VCaP (cell line): Measurements from ENCODE around the gene TMEM87B.
"Not testable (repeated sequence)": the region's sequence is repeated elsewhere in the genome, so short reads cannot be mapped to it uniquely, and the experiment has no call there.

ENCODE experiments used
- H3K27ac ChIP-seq: fragments of 450-650 bp; 2 replicates; pipeline ENCODE4 v1.5.1; 2017
- TF ChIP-seq, protein P1 (sequence below): fragments of 450-650 bp; conservative IDR thresholded peaks from 2 replicates; pipeline ENCODE4 v1.5.1; 2017; ENCODE audit warnings: mild to moderate bottlenecking, moderate library complexity

The TMEM87B gene

DNA sequence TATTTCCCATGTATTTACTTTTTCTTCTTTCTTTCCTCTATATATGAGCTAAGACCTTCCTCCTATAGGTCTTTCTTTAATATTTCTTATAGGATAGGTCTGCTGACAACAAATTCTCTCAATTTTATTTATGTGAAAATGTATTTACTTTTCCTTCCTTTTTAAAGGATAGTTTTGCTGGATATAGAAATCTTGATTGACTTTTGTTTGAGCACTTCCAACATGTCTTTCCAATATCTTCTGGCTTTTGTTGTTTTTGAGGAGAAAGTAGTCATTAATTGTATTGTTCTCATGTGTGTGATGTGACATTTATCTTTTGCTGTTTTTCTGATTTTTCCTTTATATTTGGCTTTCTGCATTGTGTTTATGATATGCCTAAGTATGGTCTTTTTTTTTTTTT, 54.2 kb downstream of the TMEM87B start:
- H3K27ac ChIP-seq = no peak overlapping the region
- TF ChIP-seq, protein P1, sequence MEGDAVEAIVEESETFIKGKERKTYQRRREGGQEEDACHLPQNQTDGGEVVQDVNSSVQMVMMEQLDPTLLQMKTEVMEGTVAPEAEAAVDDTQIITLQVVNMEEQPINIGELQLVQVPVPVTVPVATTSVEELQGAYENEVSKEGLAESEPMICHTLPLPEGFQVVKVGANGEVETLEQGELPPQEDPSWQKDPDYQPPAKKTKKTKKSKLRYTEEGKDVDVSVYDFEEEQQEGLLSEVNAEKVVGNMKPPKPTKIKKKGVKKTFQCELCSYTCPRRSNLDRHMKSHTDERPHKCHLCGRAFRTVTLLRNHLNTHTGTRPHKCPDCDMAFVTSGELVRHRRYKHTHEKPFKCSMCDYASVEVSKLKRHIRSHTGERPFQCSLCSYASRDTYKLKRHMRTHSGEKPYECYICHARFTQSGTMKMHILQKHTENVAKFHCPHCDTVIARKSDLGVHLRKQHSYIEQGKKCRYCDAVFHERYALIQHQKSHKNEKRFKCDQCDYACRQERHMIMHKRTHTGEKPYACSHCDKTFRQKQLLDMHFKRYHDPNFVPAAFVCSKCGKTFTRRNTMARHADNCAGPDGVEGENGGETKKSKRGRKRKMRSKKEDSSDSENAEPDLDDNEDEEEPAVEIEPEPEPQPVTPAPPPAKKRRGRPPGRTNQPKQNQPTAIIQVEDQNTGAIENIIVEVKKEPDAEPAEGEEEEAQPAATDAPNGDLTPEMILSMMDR = no peak

DNA sequence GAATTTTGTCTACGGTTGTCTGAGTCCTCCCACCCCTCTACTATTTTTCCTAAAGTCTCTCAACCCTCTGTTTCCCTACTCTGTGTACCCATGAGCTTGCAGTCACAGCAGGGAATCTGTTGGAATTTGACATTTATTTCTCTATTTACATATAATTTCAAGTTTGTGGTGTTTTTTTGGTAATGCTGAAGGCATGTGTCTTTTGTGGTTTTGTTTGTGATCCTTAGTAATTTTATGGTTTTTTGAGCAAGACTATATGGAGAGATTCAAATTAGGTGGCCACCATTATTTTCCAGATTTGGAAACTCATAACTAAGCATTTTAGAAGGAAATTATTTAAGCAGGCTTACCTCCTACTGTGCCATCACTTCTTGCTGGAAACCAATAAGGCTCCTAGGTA, 55.9 kb downstream of the TMEM87B start:
- H3K27ac ChIP-seq = no peak overlapping the region
- TF ChIP-seq, protein P1 = no peak

DNA sequence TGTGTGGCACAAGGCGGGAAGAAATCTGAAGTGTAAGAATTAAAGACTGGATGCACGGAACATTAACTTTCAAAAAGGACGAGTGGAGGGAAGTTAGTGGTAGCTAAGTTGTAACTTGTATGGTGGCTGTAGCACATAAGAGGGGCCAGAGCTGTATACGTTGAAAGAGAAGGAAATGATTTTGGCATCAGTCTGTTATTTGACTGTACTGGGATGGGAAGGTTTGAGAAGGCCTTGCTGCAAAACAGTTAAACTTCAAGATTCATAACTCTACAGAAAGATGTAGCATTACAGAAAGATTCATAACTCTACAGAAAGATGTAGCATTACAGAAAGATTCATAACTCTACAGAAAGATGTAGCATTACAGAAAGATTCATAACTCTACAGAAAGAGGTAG, 58.3 kb downstream of the TMEM87B start:
- H3K27ac ChIP-seq = not testable (repeated sequence)

DNA sequence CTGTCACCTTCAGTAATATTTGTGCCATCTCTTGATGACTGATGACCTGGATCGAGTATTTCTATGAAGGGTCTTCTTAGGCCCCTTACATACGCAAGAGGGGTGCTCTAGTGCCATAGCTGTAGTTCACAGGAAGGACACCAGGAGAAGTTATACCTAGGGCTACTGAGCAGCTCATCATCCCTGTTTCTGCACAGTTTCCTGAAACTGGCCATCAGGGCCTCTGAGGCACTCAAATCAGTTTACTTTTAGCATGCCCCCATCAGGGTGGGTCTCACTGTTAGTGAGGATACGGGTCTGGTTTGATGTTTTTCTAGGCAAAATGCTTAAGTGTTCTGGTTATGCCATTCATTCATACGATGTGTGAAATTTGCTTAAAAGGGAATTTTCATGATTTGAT, 63.1 kb downstream of the TMEM87B start:
- TF ChIP-seq, protein P1 = no peak
- H3K27ac ChIP-seq = no peak overlapping the region

DNA sequence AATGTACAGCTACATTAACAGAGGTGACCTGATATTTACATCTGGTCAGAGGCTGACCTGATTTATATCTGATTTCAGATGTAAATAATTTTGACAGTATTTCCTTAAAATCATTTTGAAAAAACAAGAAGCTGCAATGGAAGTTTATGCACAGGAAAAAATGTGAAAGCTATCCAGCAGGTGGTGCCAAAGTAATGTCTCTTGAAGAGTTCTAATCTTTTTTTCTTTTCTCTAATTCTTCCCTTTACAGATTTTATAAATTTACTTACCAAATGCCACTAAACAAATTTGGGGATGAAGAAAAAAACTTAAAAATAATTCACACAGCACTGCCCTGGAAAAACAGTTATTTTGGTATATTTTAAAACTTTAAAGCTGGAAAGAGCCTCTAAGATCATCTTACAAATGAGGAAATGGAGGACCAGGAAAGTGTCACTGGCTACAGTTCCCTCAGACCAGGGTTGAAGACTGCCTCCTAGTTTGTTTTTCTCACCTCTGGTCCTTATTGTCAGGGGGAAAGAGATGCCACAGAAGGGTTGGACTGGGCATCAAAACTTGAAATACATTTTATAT, 66.7 kb downstream of the TMEM87B start:
- TF ChIP-seq, protein P1 = peak; percentile 81
- no peak overlapping the region for H3K27ac ChIP-seq

DNA sequence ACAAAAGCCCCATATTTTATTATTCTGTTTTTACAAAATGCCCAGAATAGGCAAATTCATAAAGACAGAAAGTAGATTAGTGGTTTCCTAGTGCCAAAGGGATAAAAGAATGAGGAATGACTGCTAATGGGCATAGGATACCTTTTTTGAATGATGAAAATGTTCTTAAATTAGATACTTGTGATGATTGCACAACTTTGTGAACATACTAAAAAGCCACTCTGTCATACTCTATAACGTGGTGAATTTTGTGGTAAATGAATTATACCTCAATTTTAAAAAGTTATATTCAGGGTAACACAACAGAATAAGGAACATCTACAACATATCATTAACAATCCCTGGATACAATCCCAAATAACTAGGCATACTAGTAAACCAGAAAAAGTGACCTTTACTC, 74.0 kb downstream of the TMEM87B start:
- TF ChIP-seq, protein P1 = no peak
- H3K27ac ChIP-seq = no peak overlapping the region

DNA sequence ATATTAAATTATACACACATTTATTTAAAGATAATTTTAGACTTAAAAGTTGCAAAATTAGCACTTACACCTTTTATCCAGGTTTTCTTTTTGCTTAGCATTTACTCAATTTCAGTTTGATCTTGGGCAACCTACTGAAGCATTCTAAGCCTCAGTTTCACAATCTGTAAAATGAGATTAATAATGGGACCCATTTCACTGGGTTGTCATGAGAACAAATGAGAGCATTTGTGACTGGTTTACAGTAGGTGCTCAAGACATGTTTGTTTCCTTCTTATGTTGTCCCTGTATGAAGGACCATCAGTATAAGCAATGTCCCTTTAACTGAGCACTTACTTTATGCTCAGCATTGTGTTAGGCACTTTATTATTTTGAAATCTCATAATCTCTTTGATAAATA, 78.3 kb downstream of the TMEM87B start:
- TF ChIP-seq, protein P1 = no peak
- H3K27ac ChIP-seq = no peak overlapping the region

DNA sequence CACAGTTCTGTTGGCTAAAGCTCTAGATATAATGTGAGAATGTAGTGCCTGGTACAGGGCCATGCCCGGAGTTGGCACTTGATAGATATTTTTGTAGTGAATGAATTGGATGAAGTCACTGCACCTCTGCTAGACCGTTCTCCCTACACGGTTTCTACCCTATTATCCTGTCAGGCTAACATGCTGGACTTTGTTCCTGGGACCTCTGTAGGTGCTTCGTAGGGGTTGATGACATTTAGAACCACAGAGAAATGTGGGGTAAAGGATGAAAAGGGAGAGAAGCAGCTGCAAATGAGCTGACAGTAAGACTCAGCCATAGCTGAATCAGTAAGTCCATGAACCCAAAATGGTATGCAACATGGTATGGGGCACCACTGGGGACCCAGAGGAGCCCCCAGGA, 79.1 kb downstream of the TMEM87B start:
- no peak overlapping the region for H3K27ac ChIP-seq
- TF ChIP-seq, protein P1 = no peak
